Left ventricle myocardium superior (tissue), 1 donor: ENCODE data around the gene CARMIL1. TPM values are rescaled to one million over a fixed set of nuclear protein-coding genes. Genes with fewer than 3 reads are reported as not detected.

Source experiments
- ATAC-seq: fragments of 200-7000 bp; cut with Tn5 transposase; one replicate; pipeline ENCODE4 v1.9.1; 2020; ENCODE audit warnings: mild to moderate bottlenecking, moderate library complexity
- DNase-seq: peaks from one replicate; pipeline ENCODE4 v3.0.0-alpha.2; 2020
- intact Hi-C: fragments of 100-400 bp; cut with micrococcal nuclease; formaldehyde crosslinking; loops from one replicate; pipeline ENCODE4 v1.11.0; 2022
- total RNA-seq: library from RNA; stranded (reverse); fragmentation: NEBNext Ultra II Directional; extraction: Animal tissue kit (Norgen Biotek cat#: 25700); gene quantifications from one replicate; pipeline ENCODE4 v1.2.1, GENCODE V29; 2021
- donor health status: DM: no; HTN: yes; CAD: no; lungs with severe emphysema.

The CARMIL1 gene
- total RNA-seq, 1 donor from 2014 or later = 4.7 TPM

- no peak for ATAC-seq
- DNase-seq = no peak
- intact Hi-C loops = no loop called here
Measured at GRCh38 chr6:25387911-25388310, 108.7 kb downstream of the CARMIL1 start.

- intact Hi-C loops = no loop called here
- DNase-seq (no peak), ATAC-seq (no peak)
Measured at GRCh38 chr6:25388776-25389175, 109.6 kb downstream of the CARMIL1 start.

DNA sequence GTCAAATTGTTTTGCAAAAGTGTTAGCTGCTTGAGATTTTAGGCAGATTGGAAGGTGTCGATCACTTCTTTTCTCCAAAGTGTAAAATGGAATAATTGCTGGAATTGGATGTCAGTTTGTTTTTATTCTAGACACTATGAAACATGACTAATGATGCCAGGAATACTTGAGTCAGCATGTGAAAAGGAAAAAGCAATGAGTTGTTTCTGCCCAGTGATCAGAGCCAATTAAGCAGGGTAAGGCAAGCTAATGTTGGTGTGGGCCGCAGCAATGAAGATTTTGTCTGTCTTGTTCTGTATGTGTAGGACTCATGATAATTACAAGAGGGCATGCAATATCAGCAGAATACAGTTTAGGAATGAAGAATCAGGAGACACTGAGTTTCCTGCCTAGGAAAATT lies 110.3 kb downstream of the CARMIL1 start:
- DNase-seq (no peak), ATAC-seq (peak; percentile 64)
- intact Hi-C loops = no loop called here

GRCh38 chr6:25392372-25392771 lies 113.2 kb downstream of the CARMIL1 start:
- ATAC-seq (no peak), DNase-seq (no peak)
- intact Hi-C loops = no loop called here

- DNase-seq (no peak), ATAC-seq (no peak)
- intact Hi-C loops = no loop called here
Measured at GRCh38 chr6:25395731-25396130, 116.6 kb downstream of the CARMIL1 start.

DNA sequence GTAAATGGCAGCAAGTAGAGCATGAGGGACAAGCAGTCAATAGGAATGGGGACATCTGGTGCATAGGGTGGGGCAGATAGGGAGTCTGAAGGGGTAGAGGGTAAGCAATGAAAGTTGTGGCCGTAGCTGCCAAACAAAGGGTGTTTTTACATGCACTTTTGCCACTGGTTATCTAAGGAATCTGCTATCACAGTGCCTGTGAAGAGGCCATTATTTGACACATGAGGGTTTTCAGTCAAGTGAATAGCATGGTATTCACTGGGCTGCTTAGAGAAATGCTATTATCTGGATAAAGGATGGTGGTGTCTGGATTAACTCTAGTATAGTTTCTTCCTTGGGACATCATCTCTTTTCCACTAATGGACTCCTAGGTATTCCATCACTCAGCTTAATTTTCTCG lies 118.2 kb downstream of the CARMIL1 start:
- intact Hi-C loops = no loop called here
- no peak for ATAC-seq
- no peak for DNase-seq

- ATAC-seq = no peak
- intact Hi-C loops = no loop called here
- DNase-seq = no peak
Measured at GRCh38 chr6:25399885-25400284, 120.7 kb downstream of the CARMIL1 start.

GRCh38 chr6:25401711-25402110 lies 122.5 kb downstream of the CARMIL1 start:
- intact Hi-C loops = no loop called here
- DNase-seq (no peak), ATAC-seq (no peak)

- intact Hi-C loops = no loop called here
- no peak for ATAC-seq
- no peak for DNase-seq
Measured at GRCh38 chr6:25402125-25402524, 123.0 kb downstream of the CARMIL1 start.

DNA sequence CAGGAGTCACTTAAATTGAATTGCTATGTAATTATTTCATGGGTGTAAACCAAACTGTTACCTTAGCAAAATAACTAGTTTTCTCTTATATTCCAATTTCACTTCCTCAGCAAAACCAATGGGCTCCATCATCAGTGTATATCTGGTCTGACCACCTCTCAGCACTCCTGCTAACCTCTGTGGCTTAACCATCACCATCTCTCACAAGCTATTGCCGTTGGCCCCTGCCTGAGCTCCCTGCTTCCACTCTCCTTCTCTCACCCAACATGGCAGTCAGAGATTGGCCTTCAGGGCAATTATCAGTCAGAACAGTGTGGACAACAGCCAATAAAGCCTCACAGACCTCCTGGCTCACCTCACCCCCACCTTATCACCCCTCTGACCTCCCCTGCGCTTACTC lies 124.0 kb downstream of the CARMIL1 start:
- DNase-seq = no peak
- intact Hi-C loops = no loop called here
- no peak for ATAC-seq

DNA sequence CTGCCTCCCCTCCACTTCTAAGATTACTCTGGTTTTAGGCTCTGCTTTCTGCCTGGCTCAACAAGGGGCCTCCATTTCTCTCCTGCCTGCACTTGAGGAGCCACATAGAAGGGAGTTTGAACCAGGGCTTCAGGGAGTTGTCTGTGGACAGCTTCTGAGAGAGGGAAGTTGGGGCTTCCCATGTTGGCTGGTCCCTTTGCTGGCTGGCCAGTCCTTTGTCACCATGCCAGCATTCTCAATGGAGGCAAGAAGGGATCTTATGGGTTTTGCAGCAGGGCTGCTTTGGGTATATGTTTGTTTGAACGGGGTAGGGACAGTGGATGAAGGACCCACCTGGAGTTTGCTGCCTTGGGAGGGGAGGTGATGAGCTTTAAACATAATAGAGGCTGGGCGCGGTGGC lies 124.9 kb downstream of the CARMIL1 start:
- DNase-seq (no peak), ATAC-seq (peak; percentile 28)
- intact Hi-C loops = no loop called here

DNA sequence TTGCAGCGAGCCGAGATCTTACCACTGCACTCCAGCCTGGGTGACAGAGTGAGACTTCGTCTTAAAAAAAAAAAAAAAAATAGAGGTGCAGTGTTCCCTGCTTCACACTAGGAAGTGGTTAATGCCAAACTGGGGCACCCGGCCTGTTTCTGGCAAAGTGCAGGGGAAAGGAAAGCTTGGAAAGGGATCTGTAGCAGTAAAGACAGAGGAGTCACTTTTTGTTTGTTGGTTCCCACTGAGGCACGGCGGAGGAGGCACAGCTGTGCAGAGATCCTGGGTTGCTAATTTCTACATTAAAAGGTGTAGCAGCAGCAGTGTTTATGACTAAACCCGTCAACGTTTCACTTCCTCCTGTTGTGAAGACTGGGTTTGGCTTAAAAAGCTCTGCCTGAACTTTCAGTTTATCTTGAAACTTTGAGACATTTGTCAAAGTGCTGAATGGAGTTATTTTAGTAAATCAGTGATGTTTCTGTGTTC lies 125.6 kb downstream of the CARMIL1 start:
- intact Hi-C loops = no loop called here
- no peak for DNase-seq
- ATAC-seq = peak; percentile 38

DNA sequence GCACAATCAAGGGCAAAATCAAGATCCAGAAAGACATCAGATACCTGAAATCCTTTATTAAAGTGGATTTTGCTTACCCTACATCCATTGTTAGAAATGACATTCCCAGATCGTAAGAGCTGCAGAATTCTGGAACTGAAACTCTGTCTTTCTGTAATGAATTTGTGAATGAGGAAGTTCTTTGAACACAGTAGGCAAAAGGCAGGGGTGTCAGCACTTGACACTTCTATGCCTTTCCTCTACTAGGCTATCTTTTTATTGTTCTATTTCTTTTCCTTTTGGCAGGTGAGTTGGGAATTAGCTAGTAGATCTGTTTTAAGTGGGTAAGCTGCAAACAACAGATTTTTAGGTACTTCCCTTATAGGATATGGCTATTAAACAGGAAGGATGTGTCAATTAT lies 126.3 kb downstream of the CARMIL1 start:
- ATAC-seq = no peak

GRCh38 chr6:25407431-25407830 lies 128.3 kb downstream of the CARMIL1 start:
- intact Hi-C loops = no loop called here
- no peak for DNase-seq
- no peak for ATAC-seq

More for the DNA sequence above, 126.3 kb downstream of the CARMIL1 start:
- intact Hi-C loops = no loop called here
- no peak for DNase-seq

DNA sequence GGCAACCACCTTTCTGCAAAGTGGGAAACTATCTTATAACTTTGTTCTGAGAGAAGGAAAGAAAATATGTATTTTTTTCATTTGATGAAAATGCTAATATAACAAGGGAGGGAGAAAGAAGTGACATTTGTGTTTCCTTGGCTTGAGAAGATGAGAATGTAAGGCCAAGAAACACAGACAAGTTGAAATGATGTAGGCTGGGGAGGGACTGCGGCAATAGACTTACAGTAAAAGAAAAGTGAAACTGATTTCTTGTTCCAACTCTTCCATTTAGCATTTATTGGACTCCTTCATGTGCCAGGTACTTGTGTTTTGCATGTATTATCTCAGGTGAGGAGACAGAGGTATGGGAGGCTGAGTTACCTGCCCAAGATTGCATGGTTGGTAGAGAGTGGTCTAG lies 130.9 kb downstream of the CARMIL1 start:
- DNase-seq (no peak), ATAC-seq (no peak)
- intact Hi-C loops = no loop called here

DNA sequence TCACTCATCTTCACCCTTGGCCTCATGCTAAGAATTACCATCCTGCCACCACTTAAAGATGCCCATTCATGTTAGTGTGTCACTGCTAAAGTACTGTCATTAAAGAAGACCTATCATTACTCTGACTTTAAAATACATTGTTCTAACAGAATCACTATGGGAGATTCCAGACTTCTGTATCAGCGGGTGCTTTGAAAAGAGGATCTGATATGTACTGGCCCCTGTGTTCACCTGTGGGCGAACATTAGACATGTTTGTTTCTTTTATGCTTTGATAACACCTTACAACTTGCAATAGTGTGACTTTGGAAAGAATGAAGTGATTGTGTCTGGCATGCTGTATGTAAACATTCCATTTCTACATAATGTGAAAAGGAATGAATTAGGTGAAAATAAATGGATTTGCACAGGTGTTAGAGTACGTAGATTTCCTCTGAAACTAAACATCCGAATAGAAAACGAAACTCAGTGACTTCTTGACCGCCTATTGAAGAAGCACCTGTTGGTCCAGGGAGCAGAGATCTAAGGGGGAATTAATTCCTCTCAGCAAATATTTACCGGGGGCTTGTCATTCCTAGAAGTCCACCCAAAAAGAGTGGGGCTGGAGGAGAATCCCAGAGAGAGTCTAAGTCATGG lies 132.3 kb downstream of the CARMIL1 start:
- ATAC-seq = no peak
- intact Hi-C loops = no loop called here
- DNase-seq = no peak

- intact Hi-C loops = no loop called here
- DNase-seq (no peak), ATAC-seq (peak; percentile 20)
Measured at GRCh38 chr6:25413207-25413905, 134.2 kb downstream of the CARMIL1 start.

DNA sequence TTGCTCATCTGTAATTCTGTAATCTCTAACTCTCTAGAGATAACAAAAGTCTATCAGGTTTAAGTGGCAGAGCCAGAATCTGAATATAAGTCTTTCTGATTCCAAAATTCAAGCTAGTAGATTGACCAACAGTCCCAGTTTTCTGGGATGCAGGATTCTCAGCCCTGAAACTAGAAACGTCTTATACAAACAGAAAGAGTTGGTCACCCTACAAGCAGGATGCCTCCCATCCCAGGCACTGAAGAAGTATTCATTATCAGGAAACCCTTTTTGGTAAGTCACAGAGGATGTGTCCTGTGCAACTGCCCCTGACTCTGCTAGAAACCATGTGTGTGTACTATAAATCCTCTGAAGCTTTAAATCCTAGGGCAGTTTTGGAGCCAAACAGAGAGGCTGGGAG lies 135.0 kb downstream of the CARMIL1 start:
- intact Hi-C loops = no loop called here
- ATAC-seq (no peak), DNase-seq (no peak)

GRCh38 chr6:25414755-25415154 lies 135.6 kb downstream of the CARMIL1 start:
- ATAC-seq (peak; percentile 48), DNase-seq (no peak)
- intact Hi-C loops = no loop called here

- DNase-seq = no peak
- intact Hi-C loops = no loop called here
- ATAC-seq = no peak
Measured at GRCh38 chr6:25415274-25415673, 136.1 kb downstream of the CARMIL1 start.

- no peak for DNase-seq
- intact Hi-C loops = no loop called here
Measured at GRCh38 chr6:25415701-25416100, 136.5 kb downstream of the CARMIL1 start.

More at GRCh38 chr6:25415701-25416100, 136.5 kb downstream of the CARMIL1 start:
- no peak for ATAC-seq
